ENCODE data around the gene AFMID. TPM values are rescaled to one million over a fixed set of nuclear protein-coding genes. Genes with fewer than 3 reads are reported as not detected.
A peak's percentile ranks its signal among the peaks of the same experiment; 100 is the strongest.

Gene AFMID
- total and polyA plus RNA-seq, 2 of the 13 experiments (the other 11 are each of a cell fraction or from before 2014, with no cell fraction given) = 249 to 270 TPM

DNA sequence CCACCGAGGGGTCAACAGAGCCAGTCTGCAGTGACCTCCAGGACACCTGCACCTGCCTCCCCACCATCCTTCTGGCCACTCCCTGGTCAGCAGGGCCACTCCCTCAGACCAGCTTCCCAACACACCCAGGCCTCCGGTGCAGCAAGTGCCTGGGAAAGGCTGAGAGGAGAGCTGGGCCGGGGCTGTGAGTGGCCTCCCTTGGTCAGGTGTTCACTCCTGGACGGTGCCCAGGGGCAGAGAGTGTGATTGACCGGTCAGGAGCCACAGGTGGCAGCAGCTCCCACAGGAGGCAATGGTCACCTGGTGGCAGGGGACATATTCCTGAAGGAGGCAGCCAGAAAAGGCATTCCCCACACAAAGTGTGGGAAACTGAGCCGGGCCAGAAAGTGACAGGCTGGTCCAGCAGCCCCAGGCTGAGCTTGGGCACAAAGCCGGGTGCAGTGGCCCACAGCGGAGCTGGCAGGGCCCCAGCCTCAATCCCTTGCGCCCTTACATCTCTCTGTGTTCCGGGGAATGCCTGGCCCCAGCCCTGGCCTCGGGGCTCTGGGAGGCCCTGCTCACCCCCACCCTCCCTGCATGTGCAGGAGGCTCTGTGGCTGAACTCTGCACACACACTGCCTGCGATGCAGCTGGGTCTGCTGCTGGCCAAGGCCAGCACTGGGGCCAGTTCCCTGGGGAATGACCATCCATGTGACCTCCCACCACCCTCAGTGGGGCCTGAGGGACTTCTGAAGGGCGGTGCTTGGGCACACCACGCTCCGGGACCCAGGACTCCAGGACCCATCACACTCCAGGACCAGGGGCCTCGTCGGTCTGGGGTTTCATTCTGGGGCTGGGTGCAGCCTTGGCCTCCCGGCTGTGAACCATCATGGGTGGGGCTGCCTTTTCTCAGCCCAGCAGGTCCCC lies 42.2 kb upstream of the AFMID start (continued):
- TF ChIP-seq, protein P1, sequence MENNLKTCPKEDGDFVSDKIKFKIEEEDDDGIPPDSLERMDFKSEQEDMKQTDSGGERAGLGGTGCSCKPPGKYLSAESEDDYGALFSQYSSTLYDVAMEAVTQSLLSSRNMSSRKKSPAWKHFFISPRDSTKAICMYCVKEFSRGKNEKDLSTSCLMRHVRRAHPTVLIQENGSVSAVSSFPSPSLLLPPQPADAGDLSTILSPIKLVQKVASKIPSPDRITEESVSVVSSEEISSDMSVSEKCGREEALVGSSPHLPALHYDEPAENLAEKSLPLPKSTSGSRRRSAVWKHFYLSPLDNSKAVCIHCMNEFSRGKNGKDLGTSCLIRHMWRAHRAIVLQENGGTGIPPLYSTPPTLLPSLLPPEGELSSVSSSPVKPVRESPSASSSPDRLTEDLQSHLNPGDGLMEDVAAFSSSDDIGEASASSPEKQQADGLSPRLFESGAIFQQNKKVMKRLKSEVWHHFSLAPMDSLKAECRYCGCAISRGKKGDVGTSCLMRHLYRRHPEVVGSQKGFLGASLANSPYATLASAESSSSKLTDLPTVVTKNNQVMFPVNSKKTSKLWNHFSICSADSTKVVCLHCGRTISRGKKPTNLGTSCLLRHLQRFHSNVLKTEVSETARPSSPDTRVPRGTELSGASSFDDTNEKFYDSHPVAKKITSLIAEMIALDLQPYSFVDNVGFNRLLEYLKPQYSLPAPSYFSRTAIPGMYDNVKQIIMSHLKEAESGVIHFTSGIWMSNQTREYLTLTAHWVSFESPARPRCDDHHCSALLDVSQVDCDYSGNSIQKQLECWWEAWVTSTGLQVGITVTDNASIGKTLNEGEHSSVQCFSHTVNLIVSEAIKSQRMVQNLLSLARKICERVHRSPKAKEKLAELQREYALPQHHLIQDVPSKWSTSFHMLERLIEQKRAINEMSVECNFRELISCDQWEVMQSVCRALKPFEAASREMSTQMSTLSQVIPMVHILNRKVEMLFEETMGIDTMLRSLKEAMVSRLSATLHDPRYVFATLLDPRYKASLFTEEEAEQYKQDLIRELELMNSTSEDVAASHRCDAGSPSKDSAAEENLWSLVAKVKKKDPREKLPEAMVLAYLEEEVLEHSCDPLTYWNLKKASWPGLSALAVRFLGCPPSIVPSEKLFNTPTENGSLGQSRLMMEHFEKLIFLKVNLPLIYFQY (CRISPR knock-in tag; IDR thresholded peaks at IDR 0.05; ENCODE audit: borderline replicate concordance) = peak; percentile 48; the same call in 1 of the 2 replicates
- TF ChIP-seq, protein P2, sequence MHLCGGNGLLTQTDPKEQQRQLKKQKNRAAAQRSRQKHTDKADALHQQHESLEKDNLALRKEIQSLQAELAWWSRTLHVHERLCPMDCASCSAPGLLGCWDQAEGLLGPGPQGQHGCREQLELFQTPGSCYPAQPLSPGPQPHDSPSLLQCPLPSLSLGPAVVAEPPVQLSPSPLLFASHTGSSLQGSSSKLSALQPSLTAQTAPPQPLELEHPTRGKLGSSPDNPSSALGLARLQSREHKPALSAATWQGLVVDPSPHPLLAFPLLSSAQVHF (CRISPR knock-in tag; IDR thresholded peaks at IDR 0.05) = no peak
- TF ChIP-seq HOXD1 (CRISPR knock-in tag; IDR thresholded peaks at IDR 0.05) (no peak; the same call in 1 of the 2 replicates), ZFP82 (CRISPR knock-in tag; IDR thresholded peaks at IDR 0.05; ENCODE audit: borderline replicate concordance) (no peak), RAD21 (CRISPR knock-in tag; IDR thresholded peaks at IDR 0.05) (peak; percentile 8; the same call in 1 of the 2 replicates), ZNF446 (CRISPR knock-in tag; IDR thresholded peaks at IDR 0.05) (0 out of 2 replicates have a peak, but pooled peaks have one; percentile 39), SIX1 (CRISPR knock-in tag; IDR thresholded peaks at IDR 0.05; ENCODE audit: borderline replicate concordance) (no peak), RFX1 (IDR thresholded peaks at IDR 0.05) (no peak), PLRG1 (conservative IDR thresholded peaks at IDR 0.05) (no peak), REXO4 (CRISPR knock-in tag; IDR thresholded peaks at IDR 0.05; ENCODE audit: borderline replicate concordance) (no peak), ISL2 (CRISPR knock-in tag; IDR thresholded peaks at IDR 0.05) (peak; percentile 58; the same call in 1 of the 2 replicates), ZNF337 (CRISPR knock-in tag; IDR thresholded peaks at IDR 0.05; ENCODE audit: borderline replicate concordance, low read depth) (0 out of 2 replicates have a peak, but pooled peaks have one; percentile 23), SRSF4 (IDR thresholded peaks at IDR 0.05; ENCODE audit: low read depth, low read length, poor library complexity, severe bottlenecking) (no peak), ZNF564 (CRISPR knock-in tag; IDR thresholded peaks at IDR 0.05) (peak; percentile 77; the same call in 1 of the 2 replicates), ZNF205 (CRISPR knock-in tag; IDR thresholded peaks at IDR 0.05) (no peak)
- TF ChIP-seq, protein P3, sequence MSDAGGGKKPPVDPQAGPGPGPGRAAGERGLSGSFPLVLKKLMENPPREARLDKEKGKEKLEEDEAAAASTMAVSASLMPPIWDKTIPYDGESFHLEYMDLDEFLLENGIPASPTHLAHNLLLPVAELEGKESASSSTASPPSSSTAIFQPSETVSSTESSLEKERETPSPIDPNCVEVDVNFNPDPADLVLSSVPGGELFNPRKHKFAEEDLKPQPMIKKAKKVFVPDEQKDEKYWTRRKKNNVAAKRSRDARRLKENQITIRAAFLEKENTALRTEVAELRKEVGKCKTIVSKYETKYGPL (CRISPR knock-in tag; IDR thresholded peaks at IDR 0.05) = no peak
- TF ChIP-seq, protein P4, sequence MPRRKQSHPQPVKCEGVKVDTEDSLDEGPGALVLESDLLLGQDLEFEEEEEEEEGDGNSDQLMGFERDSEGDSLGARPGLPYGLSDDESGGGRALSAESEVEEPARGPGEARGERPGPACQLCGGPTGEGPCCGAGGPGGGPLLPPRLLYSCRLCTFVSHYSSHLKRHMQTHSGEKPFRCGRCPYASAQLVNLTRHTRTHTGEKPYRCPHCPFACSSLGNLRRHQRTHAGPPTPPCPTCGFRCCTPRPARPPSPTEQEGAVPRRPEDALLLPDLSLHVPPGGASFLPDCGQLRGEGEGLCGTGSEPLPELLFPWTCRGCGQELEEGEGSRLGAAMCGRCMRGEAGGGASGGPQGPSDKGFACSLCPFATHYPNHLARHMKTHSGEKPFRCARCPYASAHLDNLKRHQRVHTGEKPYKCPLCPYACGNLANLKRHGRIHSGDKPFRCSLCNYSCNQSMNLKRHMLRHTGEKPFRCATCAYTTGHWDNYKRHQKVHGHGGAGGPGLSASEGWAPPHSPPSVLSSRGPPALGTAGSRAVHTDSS (CRISPR knock-in tag; conservative IDR thresholded peaks at IDR 0.05) = no peak
- TF ChIP-seq, protein P5, sequence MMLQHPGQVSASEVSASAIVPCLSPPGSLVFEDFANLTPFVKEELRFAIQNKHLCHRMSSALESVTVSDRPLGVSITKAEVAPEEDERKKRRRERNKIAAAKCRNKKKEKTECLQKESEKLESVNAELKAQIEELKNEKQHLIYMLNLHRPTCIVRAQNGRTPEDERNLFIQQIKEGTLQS (CRISPR knock-in tag; IDR thresholded peaks at IDR 0.05) = no peak
- TF ChIP-seq, protein P6, sequence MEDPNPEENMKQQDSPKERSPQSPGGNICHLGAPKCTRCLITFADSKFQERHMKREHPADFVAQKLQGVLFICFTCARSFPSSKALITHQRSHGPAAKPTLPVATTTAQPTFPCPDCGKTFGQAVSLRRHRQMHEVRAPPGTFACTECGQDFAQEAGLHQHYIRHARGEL (CRISPR knock-in tag; IDR thresholded peaks at IDR 0.05) = no peak

All from HepG2 (cell line).